HEK293T (cell line): ENCODE results near the gene GXYLT1.

Experiments used
- ARNT ChIP-seq: fragments of 450-650 bp; IDR thresholded peaks from 2 replicates; pipeline ENCODE4 v1.6.1; 2017; ENCODE audit warnings: mild to moderate bottlenecking
- BHLHE40 ChIP-seq: fragments of 450-650 bp; IDR thresholded peaks from 2 replicates; pipeline ENCODE4 v1.6.1; 2016; ENCODE audit warnings: mild to moderate bottlenecking, moderate library complexity, borderline replicate concordance
- FOXA1 ChIP-seq: fragments of 450-650 bp; IDR thresholded peaks from 2 replicates; pipeline ENCODE4 v1.6.1; 2016; ENCODE audit warnings: mild to moderate bottlenecking
- FOXK2 ChIP-seq: fragments of 450-650 bp; IDR thresholded peaks from 2 replicates; pipeline ENCODE4 v1.6.1; 2016; ENCODE audit warnings: mild to moderate bottlenecking
- FOXM1 ChIP-seq: fragments of 450-650 bp; IDR thresholded peaks from 2 replicates; pipeline ENCODE4 v1.6.1; 2017; ENCODE audit warnings: mild to moderate bottlenecking, borderline replicate concordance
- HDGF ChIP-seq: fragments of 450-650 bp; IDR thresholded peaks from 2 replicates; pipeline ENCODE4 v1.6.1; 2017; ENCODE audit warnings: antibody characterized with exemption, borderline replicate concordance
- L3MBTL2 ChIP-seq: fragments of 450-650 bp; conservative IDR thresholded peaks from 2 replicates; pipeline ENCODE4 v1.6.1; 2016; ENCODE audit warnings: mild to moderate bottlenecking
- NFRKB ChIP-seq: fragments of 450-650 bp; IDR thresholded peaks from 2 replicates; pipeline ENCODE4 v1.6.1; 2016; ENCODE audit warnings: mild to moderate bottlenecking, moderate library complexity
- SP1 ChIP-seq: fragments of 450-650 bp; IDR thresholded peaks from 2 replicates; pipeline ENCODE4 v1.6.1; 2017
- SUZ12 ChIP-seq: fragments of 450-650 bp; IDR thresholded peaks from 2 replicates; pipeline ENCODE4 v1.6.1; 2016; ENCODE audit warnings: mild to moderate bottlenecking
- TARDBP ChIP-seq: fragments of 450-650 bp; IDR thresholded peaks from 2 replicates; pipeline ENCODE4 v1.6.1; 2016
- ZNF384 ChIP-seq: fragments of 450-650 bp; IDR thresholded peaks from 2 replicates; pipeline ENCODE4 v1.6.1; 2016
- TF ChIP-seq, protein P1 (sequence below): fragments of 450-650 bp; IDR thresholded peaks from 2 replicates; pipeline ENCODE4 v1.6.1; 2016

GRCh38 chr12:42166501-42166900 is 21.8 kb upstream of the GXYLT1 start:
- TF ChIP-seq SUZ12 (no peak), NFRKB (no peak), FOXM1 (no peak), TARDBP (no peak), FOXA1 (no peak), ZNF384 (no peak), FOXK2 (no peak), L3MBTL2 (no peak), HDGF (no peak), SP1 (no peak), BHLHE40 (no peak), ARNT (no peak)
- TF ChIP-seq, protein P1, sequence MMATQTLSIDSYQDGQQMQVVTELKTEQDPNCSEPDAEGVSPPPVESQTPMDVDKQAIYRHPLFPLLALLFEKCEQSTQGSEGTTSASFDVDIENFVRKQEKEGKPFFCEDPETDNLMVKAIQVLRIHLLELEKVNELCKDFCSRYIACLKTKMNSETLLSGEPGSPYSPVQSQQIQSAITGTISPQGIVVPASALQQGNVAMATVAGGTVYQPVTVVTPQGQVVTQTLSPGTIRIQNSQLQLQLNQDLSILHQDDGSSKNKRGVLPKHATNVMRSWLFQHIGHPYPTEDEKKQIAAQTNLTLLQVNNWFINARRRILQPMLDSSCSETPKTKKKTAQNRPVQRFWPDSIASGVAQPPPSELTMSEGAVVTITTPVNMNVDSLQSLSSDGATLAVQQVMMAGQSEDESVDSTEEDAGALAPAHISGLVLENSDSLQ: no peak
